ENCODE measurements around the gene MOV10. TPM values are rescaled to one million over a fixed set of nuclear protein-coding genes. Genes with fewer than 3 reads are reported as not detected.

The MOV10 gene
- total RNA-seq, 1 experiment from 2014 or later = 96.3 TPM

DNA sequence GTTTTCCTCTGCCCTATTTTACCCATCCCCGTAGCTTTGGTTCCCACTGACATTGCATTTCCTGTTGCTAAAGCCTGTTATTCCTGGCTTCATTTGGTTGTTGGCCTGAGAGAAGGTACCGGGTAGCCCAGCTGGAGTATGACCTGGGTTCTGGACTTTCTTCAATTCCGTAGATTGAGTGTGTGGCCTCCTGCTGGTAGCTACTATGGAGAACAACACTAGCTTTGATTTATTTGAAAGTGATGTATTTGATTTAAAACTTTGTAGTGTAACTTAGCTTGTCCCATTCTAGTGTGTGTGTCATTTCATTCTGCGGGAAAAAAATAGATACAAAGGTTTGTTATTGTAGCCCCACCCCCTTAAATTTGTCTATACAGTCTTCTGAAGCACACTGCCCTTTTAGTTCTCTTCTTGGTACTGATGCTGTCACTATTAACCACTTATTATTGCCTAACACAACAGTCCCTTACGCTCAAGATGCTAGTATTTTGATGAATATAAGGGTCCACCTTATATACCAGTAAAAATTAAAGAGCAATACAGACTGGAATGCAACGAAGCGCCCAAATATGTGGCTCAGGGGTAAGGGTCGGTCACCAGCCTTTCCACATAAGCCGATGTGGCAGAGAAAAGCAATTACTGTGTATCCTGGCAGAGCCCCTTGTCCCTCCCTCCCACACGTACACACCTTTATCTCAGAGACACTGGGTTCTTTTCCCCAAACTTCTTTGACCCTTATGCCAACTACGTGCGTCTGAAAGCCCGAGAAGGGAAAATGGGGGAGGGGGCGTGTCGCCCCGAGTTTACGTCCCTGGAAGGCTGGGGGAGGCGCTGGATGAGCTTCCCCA, 643 bp upstream of the MOV10 start:
- peak; percentile 79 for DNase-seq (ENCODE audit: low read depth)

DNA sequence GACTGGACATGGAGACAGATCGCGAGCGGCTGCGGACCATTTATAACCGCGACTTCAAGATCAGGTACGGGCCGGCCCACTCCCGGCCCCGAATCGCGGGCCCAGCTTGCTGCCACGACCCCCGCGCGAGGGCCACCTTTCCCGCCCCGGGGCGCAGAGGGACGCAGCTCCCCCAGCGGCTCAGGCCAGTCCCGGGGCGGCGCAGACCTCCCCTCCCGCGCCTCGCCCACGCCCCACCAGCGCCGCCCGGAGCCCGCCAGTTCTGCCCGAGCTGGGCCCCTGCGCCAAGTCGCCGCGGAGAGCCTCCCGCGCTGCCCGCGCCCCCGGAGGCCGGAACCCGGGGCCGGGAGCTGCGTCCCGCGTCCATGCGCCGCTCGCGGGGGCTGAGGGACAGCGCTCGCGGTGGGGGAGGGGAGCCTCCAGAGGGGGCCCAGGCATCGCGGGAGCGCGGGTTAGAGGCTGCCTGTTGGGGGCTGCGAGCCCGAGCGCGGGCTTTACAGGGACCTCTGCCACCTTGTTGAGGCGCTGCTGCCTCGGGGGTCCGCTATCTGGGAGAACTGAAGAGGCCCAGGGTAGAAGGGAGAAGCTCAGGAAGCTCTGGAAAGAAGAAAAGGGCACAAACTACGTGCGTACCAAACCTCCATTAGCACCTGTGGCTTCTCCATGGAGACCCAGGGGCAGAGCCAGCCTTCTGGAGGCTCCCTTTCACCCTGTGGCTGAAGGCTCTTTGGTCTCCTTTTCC, 698 bp downstream of the MOV10 start:
- peak; percentile 14 for DNase-seq (ENCODE audit: low read depth)

DNA sequence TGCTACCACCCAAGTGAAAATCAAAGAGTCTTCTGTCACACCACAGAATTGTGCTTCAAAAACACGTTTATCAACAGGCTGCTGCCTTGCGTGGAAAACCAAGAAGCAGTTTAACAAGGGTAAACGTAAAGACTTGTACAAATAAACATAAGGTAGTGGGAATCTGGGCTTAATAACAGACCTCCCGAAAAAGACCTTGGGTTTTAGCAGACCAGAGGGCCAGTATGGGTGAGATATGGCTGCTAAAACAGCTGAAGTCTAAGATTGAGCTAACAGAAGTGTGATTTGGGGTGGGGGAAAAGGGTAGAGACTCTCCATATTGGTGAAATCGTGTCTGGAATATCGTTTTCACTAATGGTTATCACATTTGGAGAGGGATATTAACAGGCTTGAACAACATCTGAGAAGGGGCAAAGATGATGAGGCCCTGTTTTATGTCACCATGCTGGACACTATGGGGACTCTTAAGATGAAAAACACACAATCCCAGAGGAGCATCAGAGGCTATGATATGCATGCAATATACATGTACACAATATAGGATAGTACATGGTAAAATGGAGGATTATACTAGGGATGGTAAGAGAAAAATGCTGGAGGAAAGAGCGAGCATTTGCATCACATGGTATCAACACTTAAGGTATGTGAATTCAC, 1.4 kb downstream of the MOV10 start:
- no peak for DNase-seq (ENCODE audit: low read depth)

DNA sequence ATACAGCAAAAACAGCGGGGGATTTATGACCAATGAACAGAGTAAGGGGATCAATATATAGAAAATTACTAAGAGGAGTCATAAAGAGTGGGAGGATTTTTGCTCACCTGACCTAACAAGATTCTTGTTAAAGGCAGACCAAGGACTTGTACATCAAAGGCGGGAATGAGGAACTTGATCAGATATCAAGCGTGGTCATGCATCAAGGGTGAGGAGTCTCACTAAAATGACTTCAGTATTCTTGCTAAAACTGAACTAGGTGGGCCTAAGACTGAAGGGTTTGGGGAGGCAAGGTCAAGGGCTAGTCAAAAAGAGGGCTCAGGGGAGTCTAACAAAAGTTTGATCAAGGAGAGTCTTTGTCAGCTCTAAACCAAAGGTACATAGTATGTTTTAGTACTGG, 2.1 kb downstream of the MOV10 start:
- no peak for DNase-seq (ENCODE audit: low read depth)

DNA sequence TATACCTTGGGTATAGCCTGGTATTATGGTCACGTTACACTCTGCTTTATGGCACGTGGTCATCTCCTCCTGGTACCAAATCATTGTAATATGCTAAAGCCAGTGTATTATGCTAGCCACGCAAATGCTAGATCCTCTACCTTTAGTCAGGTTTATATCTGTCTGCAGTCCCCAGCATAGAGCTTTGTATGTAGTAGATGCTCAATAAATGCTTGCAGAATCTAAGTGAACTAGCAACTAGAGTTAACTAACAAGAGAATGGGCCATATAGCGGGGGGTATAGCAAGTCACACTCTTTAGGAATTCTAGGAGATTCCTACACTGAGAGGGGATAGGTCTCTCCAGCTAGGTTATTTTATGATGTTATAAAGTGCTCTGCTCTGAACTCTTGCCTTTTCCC, 3.0 kb downstream of the MOV10 start:
- no peak for DNase-seq (ENCODE audit: low read depth)

DNA sequence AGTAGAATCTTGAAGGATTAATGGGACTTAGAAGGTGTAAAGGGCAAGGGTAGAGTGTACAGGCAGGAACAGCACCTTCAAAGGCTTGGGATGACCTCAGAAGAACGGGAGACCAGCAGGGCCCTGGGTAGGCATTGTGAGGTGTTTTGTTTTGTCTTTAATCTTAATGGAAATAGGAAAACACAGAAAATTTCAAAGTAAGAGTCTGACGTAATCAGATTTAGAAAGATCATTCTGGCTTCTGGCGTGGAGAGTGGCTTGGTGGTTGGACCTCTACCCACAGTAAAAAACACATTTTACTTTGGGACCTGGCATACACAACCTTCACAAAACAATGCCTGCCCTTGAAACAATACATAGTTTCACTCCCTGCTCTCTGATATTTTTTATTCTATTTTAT, 4.1 kb downstream of the MOV10 start:
- DNase-seq (ENCODE audit: low read depth) = no peak

DNA sequence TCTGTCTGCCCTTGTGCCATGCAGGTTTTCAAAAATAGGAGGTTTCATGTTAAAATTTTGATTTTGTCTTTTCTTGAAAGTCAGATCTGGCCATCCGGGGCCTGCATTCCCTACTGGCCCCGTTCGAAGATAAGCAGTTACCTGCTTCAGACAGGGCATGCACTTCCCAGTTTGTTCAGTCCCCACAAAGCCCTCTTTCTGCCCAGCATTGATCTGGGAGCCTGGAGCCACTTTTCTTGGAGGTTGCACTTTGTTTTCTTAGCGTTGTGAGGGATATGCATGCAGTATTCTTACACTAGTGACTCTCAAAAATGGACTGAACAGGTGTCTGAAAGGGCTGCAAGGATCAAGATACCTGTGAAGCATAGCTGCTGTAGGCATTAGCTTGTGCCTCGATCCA, 11.5 kb downstream of the MOV10 start:
- no peak for DNase-seq (ENCODE audit: low read depth)

DNA sequence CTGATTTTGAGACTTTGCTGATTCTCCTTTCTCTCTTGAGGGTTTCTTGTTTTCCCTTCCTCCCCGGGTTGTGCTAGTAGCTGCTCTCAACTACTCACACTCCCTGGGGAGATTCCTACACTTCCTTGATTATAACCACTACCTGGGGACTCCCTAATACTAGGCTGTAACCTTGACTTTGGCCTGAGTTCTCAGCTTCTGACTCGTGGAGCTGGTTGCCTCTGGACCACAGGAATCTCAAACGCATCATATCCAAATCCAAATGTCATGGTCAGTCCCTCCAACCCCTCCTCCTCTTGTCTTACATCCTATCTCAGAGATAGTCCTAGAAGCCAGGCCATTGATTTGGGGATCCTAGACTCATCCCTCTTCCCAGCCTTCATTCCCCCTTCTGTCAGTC, 12.0 kb downstream of the MOV10 start:
- DNase-seq (ENCODE audit: low read depth) = peak; percentile 30

DNA sequence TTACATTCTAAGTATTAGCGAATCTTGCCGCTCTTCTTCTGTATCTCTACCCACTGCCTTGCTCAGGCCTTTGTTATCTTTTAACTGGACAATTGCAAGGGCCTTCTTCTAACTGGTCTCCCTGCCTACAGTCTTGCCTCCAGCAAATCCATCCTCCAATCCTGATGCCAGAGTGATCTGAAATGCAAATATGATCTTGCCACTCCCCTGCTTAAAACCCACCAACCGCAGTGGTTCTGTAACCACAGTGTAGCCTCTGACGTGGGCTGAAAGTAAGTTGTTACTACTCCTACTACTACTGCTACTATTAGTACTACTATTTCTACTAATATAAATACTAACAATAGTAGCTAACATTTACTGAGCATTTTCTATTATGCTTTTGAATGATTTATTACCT, 12.4 kb downstream of the MOV10 start:
- DNase-seq (ENCODE audit: low read depth) = no peak

DNA sequence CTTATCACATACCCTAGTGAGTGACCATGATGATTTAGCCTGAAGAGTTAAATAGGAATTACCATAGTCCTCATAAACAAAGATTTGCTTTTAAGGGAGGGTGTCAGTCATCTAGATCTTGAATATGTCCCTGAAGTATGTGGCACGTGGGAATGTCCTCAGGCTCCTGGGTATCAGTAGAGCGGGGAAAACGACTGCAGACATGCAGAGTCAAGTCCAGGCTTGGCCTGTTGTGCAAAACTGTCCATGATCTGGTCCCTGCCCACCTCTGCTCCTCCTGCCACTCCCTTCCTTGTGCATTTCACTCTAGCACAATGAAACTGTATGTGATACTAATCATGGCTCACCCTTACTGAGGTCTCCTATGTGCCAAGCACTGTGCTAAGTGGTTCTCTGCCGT, 12.9 kb downstream of the MOV10 start:
- no peak for DNase-seq (ENCODE audit: low read depth)

DNA sequence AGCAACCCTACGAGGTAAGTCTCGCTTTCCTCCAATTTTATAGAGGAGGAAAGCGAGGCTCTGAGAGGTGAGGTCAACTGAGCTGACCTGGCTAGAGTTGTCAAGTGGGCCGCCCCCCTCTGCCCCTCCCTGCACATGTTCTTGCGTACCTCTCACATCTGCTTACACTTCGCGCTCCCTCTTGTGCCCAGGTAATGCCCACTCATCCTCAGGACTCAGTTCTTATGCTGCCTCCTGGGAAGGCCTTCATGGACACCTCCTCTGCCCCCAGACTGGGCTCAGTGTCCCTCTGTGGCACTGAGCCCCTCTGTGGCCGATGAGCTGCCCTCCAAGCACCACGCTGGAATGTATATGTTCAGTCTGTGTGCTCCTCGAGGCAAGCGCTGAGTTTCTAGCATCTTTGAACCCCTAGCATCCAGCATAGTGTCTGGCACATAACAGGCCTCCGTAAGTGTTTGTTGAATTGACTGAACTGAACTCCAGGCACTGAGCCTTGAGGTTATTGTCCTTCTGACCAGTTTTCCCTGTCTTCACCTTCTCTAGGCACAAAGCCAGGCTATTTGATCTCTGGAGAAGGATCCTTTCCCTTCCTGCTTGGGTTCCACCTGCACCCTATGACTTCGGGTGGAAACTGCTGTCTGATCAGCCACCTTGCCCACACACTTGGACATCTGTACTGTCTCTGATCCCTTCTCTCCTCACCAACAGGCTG, 13.5 kb downstream of the MOV10 start:
- DNase-seq (ENCODE audit: low read depth) = no peak

DNA sequence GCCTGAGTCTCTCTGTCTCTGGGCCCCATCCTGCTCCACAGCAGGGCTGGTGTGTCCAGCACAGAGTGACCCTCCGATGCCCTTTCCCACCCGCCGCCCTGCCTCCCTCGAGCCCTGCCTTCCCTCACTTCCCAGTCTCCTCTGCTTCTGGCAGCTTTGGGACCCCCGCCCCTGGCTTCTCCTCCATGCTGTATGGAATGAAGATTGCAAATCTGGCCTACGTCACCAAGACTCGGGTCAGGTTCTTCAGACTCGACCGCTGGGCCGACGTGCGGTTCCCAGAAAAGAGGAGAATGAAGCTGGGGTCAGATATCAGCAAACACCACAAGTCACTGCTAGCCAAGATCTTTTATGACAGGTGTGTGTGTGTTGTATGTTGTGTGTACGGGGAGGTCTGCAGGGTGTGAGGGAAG, 14.3 kb downstream of the MOV10 start:
- DNase-seq (ENCODE audit: low read depth) = no peak

DNA sequence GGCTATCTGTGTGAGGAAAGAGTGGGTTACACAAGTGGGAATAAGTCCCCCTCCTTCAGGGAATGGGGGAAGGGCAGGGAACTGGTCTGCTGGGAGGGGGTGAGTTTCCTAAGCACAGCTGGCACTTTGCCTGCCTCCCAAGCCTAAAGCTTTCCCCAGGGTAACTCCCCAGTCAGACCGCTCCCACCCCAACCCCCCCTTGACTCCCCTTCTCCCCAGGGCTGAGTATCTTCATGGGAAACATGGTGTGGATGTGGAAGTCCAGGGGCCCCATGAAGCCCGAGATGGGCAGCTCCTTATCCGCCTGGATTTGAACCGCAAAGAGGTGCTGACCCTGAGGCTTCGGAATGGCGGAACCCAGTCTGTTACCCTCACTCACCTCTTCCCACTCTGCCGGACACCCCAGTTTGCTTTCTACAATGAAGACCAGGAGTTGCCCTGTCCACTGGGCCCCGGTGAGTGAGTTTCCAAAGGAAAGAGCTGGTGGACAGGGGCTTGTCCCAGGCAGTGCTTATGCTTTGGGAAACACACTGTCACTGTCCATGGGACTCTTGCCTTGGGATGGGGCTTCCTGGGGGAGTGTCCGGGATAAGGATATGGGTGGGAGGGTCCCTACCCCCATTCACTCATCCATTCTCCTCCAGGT, 14.9 kb downstream of the MOV10 start:
- no peak for DNase-seq (ENCODE audit: low read depth)

DNA sequence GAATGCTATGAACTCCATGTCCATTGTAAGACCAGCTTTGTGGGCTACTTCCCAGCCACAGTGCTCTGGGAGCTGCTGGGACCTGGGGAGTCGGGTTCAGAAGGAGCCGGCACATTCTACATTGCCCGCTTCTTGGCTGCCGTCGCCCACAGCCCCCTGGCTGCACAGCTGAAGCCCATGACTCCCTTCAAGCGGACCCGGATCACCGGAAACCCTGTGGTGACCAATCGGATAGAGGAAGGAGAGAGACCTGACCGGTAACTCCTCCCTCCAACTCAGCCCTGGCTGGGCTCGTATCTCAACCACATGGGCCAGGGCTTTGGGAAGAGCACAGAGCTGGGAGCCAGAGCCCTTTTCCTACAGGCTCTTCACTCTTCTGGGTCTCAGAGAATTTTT, 15.4 kb downstream of the MOV10 start:
- DNase-seq (ENCODE audit: low read depth) = no peak

DNA sequence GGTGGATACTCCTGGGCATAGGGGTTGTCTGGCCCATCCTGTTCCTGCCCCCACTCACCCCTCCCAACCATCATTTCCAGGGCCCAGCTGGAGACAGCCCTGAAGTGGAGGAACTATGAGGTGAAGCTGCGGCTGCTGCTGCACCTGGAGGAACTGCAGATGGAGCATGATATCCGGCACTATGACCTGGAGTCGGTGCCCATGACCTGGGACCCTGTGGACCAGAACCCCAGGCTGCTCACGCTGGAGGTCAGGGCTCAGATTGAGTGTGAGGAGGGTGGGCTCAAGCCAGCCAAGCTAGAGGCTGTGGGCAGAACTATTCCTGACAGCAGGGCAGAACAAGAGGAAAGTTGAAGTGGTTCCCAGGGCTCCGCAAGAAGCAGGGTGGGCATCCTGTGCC, 18.2 kb downstream of the MOV10 start:
- DNase-seq (ENCODE audit: low read depth) = no peak

DNA sequence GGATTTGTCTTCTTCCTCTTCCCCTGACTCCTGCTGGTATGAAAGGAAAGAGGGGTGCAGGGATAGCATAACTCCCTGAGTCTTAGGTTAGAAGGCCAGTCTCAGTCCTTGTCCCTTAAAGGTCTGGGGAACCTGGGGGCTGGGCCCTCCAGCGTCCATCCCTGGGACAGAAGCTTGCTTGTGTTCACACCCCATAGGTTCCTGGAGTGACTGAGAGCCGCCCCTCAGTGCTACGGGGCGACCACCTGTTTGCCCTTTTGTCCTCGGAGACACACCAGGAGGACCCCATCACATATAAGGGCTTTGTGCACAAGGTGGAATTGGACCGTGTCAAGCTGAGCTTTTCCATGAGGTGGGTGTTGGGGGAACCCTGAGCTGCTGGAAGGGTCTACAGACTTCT, 19.4 kb downstream of the MOV10 start:
- no peak for DNase-seq (ENCODE audit: low read depth)

DNA sequence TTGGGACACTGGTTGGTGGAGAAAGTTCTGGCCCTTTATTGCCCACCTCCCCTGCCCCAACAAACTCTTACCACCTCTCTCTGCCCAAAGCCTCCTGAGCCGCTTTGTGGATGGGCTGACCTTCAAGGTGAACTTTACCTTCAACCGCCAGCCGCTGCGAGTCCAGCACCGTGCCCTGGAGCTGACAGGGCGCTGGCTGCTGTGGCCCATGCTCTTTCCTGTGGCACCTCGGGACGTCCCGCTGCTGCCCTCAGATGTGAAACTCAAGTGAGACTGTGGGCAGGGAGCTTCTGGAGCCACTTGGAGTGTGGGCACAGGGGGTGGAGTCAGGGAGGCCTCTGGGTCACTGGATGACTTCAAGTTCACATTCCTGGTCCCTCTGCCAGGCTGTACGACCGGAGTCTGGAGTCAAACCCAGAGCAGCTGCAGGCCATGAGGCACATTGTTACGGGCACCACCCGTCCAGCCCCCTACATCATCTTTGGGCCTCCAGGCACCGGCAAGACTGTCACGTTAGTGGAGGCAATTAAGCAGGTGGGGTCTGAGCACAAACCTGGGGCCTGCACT, 20.0 kb downstream of the MOV10 start:
- no peak for DNase-seq (ENCODE audit: low read depth)

DNA sequence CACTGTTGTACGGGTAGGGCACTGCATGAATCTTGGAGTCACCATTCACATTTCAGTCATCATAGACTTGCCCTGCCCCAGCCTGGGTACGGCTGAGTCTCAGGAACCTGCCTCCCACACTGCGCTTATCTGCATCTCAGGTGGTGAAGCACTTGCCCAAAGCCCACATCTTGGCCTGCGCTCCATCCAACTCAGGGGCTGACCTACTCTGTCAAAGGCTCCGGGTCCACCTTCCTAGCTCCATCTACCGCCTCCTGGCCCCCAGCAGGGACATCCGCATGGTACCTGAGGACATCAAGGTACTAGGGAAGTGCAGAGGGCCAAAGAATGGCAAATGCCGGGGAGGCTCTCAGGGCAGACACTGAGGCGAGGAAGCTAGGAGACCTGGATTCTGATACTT, 20.8 kb downstream of the MOV10 start:
- no peak for DNase-seq (ENCODE audit: low read depth)

DNA sequence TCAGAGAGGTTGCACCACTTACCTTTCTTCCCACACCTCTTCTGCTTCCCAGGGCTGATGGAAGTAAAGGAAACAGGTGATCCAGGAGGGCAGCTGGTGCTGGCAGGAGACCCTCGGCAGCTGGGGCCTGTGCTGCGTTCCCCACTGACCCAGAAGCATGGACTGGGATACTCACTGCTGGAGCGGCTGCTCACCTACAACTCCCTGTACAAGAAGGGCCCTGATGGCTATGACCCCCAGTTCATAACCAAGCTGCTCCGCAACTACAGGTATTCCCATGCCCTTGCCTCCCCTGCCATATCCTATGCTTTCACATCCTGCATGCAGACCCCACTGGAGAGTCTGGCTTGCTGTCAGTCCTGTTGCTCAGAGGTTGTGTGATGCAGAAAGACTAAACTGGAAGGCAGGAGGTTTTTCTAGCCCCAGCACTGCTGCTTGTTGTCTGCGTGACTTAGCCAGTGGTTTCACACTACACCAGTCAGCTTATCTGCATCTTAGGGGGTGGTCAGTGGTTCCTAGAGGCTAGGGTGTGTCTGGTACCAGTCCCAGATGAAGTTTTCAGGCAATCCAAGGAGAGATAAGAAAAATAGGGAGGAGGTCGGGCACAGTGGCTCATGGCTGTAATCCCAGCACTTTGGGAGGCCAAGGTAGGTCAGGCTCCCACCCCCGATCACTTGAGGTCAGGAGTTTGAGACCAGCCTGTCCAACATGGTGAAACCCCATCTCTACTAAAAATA, 22.3 kb downstream of the MOV10 start:
- DNase-seq (ENCODE audit: low read depth) = no peak

DNA sequence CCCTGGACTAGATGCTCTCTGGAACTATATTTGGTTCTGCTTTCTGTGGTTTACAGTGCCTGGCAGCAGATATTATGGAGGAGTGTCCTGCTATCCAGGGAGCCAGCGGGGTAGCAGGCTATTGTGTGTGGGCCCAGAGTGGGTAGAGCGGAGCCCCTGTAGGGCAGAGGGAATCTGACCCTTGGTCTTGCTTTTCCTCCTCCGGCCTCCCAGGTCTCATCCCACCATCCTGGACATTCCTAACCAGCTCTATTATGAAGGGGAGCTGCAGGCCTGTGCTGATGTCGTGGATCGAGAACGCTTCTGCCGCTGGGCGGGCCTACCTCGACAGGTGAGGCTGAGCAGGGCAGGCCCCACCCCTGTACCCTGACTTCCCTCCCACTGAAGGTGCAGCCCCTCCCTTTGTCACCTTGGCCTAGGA, 23.3 kb downstream of the MOV10 start:
- DNase-seq (ENCODE audit: low read depth) = no peak
